CD4-positive, alpha-beta T cell treated with Interleukin-2 at 100 ng/mL for 4 hours (primary cell): ENCODE data around the gene KRTAP22-1.

Experiments
- DNase-seq: peaks from one replicate; pipeline ENCODE4 v3.0.0-alpha.2; 2020; ENCODE audit warnings: low spot score

KRTAP22-1 gene

GRCh38 chr21:30600787-30601186 is at the start of gene KRTAP22-1:
Gene KRTAP22-1, plus strand, starts transcription at chr21:30601087.
- DNase-seq, result no peak

GRCh38 chr21:30552782-30553181 is 48.1 kb upstream of the KRTAP22-1 start:
- no peak for DNase-seq

GRCh38 chr21:30555095-30555494 is 45.8 kb upstream of the KRTAP22-1 start:
- DNase-seq, result no peak

- no peak for DNase-seq
Measured at GRCh38 chr21:30561264-30561895, 39.5 kb upstream of the KRTAP22-1 start, which contains the start of gene KRTAP19-7. Gene KRTAP19-7, minus strand, starts transcription at chr21:30561314. Its CDS starts 25 bp downstream, at chr21:30561289.

- DNase-seq, result no peak
Measured at GRCh38 chr21:30561957-30562356, 38.9 kb upstream of the KRTAP22-1 start.

- DNase-seq, result no peak
Measured at GRCh38 chr21:30563072-30563471, 37.8 kb upstream of the KRTAP22-1 start.

GRCh38 chr21:30563630-30564029 is 37.3 kb upstream of the KRTAP22-1 start:
- no peak for DNase-seq

- DNase-seq, result no peak
Measured at GRCh38 chr21:30567617-30568016, 33.3 kb upstream of the KRTAP22-1 start.

GRCh38 chr21:30577766-30578165 is 23.1 kb upstream of the KRTAP22-1 start:
- DNase-seq, result no peak

- no peak for DNase-seq
Measured at GRCh38 chr21:30579346-30579745, 21.5 kb upstream of the KRTAP22-1 start.

- DNase-seq, result no peak
Measured at GRCh38 chr21:30580132-30580531, 20.8 kb upstream of the KRTAP22-1 start.

- DNase-seq, result no peak
Measured at GRCh38 chr21:30582870-30583269, 18.0 kb upstream of the KRTAP22-1 start.

- DNase-seq, result no peak
Measured at GRCh38 chr21:30590297-30590696, 10.6 kb upstream of the KRTAP22-1 start, which contains the start of gene KRTAP22-2. Gene KRTAP22-2, minus strand, starts transcription at chr21:30590397.

- DNase-seq, result no peak
Measured at GRCh38 chr21:30592140-30592539, 8.7 kb upstream of the KRTAP22-1 start, which contains the start of gene KRTAP6-3. Gene KRTAP6-3, plus strand, starts transcription at chr21:30592440. Its CDS starts 6 bp downstream, at chr21:30592446.

- no peak for DNase-seq
Measured at GRCh38 chr21:30598802-30599201, 2.1 kb upstream of the KRTAP22-1 start, which contains the start of gene KRTAP6-2. Gene KRTAP6-2, minus strand, starts transcription at chr21:30598902. Its CDS starts 28 bp downstream, at chr21:30598874.

- no peak for DNase-seq
Measured at GRCh38 chr21:30605968-30606367, 5.1 kb downstream of the KRTAP22-1 start.

- DNase-seq, result no peak
Measured at GRCh38 chr21:30612132-30612531, 11.2 kb downstream of the KRTAP22-1 start.

GRCh38 chr21:30613836-30614235 is 12.9 kb downstream of the KRTAP22-1 start, which contains the start of gene KRTAP6-1:
Gene KRTAP6-1, minus strand, starts transcription at chr21:30613930. Its CDS starts 26 bp downstream, at chr21:30613904.
- DNase-seq, result no peak

GRCh38 chr21:30615199-30615598 is 14.3 kb downstream of the KRTAP22-1 start:
- no peak for DNase-seq

- no peak for DNase-seq
Measured at GRCh38 chr21:30616125-30616524, 15.2 kb downstream of the KRTAP22-1 start, which contains the start of gene KRTAP20-1. Gene KRTAP20-1, plus strand, starts transcription at chr21:30616425. Its CDS starts 30 bp downstream, at chr21:30616455.

- DNase-seq, result no peak
Measured at GRCh38 chr21:30620080-30620479, 19.2 kb downstream of the KRTAP22-1 start.

- no peak for DNase-seq
Measured at GRCh38 chr21:30620522-30620921, 19.6 kb downstream of the KRTAP22-1 start, which contains the start of gene KRTAP20-4. Gene KRTAP20-4, plus strand, starts transcription at chr21:30620627.

- no peak for DNase-seq
Measured at GRCh38 chr21:30623362-30623761, 22.5 kb downstream of the KRTAP22-1 start.
